ENCODE data around the gene GAL.

DNA sequence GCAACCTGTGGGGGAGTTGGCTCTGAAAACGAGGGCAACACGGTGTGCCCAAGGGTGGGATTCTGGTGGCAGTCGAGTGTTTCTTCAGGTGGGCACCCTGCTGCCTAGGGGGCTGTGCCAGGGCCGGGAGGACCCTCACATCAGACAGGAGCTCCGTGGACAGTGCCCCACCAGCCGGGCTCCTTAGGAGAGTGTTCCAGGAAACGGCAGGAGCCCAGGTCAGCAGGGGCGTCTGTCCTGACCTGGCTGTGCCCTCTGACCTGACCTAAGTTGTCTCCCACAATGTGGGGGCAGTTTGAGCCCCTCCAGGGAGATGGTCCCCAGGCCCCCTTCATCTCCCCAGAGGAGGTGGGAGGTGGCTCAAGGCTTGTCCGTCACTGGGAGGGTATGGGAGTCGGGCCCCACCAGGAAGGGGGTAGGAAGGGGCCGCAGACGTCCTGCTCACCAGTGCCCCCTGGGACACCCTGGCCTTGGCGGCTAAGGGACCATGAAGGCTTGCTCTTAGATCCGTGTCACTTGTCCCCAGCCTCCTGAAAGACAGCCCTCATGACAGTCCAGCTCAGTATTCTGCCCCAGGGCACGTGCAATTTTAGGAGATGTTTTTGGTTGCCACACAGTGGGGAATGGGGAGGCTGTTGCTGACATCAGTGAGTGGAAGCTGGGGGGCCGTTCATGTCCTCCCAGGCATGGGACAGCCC lies 32.2 kb upstream of the GAL start:
- TF ChIP-seq EZH2 (IDR thresholded peaks at IDR 0.05; ENCODE audit: borderline replicate concordance, low read length): no peak
- TF ChIP-seq, protein P1, sequence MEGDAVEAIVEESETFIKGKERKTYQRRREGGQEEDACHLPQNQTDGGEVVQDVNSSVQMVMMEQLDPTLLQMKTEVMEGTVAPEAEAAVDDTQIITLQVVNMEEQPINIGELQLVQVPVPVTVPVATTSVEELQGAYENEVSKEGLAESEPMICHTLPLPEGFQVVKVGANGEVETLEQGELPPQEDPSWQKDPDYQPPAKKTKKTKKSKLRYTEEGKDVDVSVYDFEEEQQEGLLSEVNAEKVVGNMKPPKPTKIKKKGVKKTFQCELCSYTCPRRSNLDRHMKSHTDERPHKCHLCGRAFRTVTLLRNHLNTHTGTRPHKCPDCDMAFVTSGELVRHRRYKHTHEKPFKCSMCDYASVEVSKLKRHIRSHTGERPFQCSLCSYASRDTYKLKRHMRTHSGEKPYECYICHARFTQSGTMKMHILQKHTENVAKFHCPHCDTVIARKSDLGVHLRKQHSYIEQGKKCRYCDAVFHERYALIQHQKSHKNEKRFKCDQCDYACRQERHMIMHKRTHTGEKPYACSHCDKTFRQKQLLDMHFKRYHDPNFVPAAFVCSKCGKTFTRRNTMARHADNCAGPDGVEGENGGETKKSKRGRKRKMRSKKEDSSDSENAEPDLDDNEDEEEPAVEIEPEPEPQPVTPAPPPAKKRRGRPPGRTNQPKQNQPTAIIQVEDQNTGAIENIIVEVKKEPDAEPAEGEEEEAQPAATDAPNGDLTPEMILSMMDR (IDR thresholded peaks at IDR 0.05; ENCODE audit: low read length): no peak

Data from OCI-LY1 (cell line).